RCC 7860 (cell line): ENCODE results near the gene WNT9A.
"Not testable (repeated sequence)": the region's sequence is repeated elsewhere in the genome, so short reads cannot be mapped to it uniquely, and the experiment has no call there.

Experiments
- DNase-seq: peaks from one replicate; pipeline ENCODE4 v3.0.0-alpha.2; 2015; ENCODE audit warnings: low spot score
- FAIRE-seq: peaks from 2 replicates; lab custom pipeline; 2012; peaks lifted over from hg19 to GRCh38; lab: Jason Lieb, UNC

Gene WNT9A

DNA sequence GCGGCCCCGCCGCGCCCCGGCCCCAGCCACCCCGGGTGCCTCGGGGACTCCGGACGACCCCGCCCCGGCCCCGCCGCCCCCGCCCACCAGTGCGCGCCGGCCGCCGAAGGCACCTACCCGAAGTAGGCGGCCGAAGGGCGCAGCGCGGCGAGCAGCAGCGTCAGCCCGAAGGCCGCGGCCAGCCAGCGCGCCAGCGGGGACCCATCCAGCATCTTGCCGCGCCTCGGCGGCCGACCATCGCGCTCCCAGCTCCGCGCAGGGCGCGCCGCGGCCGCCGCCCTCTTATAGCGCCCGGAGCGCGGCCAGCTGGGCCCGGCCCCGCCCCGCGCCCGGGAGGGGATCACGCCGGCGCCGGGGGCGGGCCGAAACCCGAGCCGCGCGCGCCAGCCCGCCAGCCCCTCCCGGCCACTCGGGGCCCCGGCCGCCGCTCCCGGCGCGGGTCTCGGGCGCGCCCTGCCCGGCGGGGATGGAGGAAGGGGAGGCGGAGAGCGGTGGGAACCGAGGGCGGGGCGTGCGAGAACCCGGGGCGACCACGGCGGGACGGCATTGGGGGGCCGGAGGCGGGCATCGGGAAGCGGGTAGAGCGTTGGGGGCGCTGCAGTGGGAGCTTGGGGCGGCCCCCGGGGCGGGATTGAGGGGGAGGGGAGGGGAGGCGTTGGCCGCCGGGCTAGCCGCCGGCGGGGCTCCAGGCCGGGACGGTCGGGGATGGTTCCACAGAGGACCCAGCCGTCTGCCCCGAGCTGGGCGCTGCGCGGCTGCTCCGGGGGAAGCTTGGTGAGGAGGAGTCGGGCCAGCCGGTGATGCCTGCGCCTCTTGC is at the start of gene WNT9A:
Gene WNT9A, minus strand, starts transcription at position 257 of the 817 bp plus-strand sequence. Its CDS starts 45 bp downstream, at position 212.
- FAIRE-seq (no peak), DNase-seq (no peak)

- no peak for DNase-seq
- no peak for FAIRE-seq
Observed at GRCh38 chr1:227996187-227996950, 48.6 kb upstream of the WNT9A start.

GRCh38 chr1:227994632-227995300 is 47.0 kb upstream of the WNT9A start:
- no peak for FAIRE-seq
- DNase-seq = no peak

- DNase-seq (no peak), FAIRE-seq (no peak)
Observed at GRCh38 chr1:227987181-227987580, 39.4 kb upstream of the WNT9A start.

DNA sequence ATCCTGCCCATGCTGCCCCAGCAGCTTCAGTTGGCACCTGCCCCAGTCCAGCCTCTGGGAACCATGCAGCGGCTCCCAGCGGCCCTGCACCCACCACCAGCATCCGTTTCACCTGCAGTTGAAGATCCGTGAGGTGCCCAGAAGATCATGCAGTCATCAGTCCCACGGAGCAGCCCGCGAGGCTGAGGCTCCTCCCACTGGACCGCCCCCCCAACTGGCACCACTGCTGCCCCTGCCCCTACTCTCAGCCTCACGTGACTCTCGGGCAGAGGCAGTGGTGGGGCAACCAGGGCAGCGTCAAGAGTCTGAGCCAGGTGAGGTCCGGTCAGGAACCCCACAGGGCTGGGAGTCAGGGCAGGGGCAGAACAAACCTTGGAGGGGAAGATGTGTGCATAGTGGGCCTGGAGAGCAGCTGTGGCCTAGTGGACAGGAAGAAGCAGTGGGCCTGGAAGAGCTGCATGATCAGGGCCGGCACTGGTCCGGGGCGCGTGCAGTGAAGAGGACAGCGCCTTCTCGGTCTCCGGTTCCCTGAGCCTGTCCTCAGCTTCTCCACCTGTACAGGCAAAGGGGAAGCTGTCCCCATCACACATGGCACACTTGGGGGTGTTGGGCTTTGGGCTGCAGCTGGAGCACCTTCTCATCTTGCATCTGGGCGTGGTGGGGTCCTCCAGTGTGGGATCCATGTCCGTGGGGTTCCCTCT is 28.0 kb upstream of the WNT9A start:
- not testable (repeated sequence) for FAIRE-seq, DNase-seq

DNA sequence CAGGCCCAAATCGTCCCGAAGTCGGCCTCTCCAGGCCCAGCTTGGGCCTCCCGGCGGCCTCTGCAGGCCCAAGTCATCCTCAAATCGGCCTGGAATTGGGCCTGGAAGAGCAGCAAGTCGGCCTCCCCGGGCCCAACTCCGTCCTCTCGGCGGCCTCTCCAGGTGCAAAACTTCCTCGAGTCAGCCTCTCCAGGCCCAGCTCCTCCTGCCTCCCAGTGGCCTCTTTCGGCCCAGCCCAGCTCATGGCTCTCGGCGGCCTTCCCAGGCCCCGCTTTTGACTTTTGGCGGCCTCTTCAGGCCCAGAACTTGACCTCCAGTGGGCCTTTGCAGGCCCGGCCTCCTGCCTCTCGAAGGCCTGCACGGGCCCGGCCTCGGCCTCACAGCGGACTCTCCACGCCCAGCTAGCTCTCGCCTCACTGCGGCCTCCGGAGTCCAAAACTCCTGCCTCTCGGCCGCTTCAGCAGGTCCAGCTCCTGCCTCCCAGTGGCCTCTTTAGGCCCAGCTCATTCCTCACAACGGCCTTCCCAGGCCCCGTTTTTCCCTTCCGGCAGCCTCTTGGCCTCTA is 26.1 kb upstream of the WNT9A start:
- FAIRE-seq, DNase-seq: not testable (repeated sequence)

GRCh38 chr1:227972843-227973374 is 25.2 kb upstream of the WNT9A start:
- DNase-seq, FAIRE-seq: not testable (repeated sequence)

GRCh38 chr1:227972283-227972679 is 24.5 kb upstream of the WNT9A start:
- not testable (repeated sequence) for DNase-seq, FAIRE-seq

- FAIRE-seq, DNase-seq: not testable (repeated sequence)
Observed at GRCh38 chr1:227971643-227972282, 24.0 kb upstream of the WNT9A start.

DNA sequence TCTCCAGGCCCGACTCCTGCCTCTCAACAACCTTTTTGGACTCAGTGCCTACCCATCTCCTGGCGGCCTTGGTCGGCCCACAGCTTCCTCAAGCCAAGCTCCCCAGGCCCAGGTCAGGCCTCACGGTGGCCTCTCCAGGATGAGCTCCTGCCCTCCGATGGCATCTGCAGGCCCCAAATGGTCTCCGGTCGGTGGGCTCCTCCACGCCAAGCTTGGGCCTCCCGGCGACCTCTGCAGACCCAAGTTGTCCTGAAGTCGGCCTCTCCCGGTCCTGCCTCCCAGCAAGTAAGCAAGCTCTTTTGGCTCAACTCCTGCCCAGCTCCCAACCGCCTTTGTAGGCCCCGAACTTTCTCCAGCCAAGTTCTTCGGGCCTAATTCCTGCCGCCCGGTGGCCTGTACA is 23.5 kb upstream of the WNT9A start:
- not testable (repeated sequence) for DNase-seq, FAIRE-seq

GRCh38 chr1:227970076-227970995 is 22.6 kb upstream of the WNT9A start:
- FAIRE-seq, DNase-seq: not testable (repeated sequence)

- not testable (repeated sequence) for FAIRE-seq, DNase-seq
Observed at GRCh38 chr1:227967815-227968214, 20.1 kb upstream of the WNT9A start.

DNA sequence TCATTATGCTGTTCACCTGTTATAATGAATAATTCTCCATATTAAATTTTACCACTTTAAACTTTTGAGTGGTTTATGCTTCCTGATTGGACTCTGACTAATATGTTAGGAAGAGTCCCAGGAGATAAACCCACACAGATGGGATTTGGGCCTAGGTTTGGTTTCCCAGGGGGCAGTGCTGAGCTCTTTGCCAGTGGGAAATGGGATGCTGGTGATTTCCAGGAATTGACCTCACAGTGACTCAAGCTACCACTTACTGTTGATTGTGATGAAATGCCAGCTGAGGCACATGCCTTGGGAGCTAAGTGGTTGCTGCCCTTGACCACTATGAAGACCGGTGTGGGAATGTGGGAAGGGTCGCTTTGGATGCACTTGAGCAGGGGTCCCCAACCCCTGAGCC is 19.0 kb upstream of the WNT9A start:
- DNase-seq, FAIRE-seq: not testable (repeated sequence)

DNA sequence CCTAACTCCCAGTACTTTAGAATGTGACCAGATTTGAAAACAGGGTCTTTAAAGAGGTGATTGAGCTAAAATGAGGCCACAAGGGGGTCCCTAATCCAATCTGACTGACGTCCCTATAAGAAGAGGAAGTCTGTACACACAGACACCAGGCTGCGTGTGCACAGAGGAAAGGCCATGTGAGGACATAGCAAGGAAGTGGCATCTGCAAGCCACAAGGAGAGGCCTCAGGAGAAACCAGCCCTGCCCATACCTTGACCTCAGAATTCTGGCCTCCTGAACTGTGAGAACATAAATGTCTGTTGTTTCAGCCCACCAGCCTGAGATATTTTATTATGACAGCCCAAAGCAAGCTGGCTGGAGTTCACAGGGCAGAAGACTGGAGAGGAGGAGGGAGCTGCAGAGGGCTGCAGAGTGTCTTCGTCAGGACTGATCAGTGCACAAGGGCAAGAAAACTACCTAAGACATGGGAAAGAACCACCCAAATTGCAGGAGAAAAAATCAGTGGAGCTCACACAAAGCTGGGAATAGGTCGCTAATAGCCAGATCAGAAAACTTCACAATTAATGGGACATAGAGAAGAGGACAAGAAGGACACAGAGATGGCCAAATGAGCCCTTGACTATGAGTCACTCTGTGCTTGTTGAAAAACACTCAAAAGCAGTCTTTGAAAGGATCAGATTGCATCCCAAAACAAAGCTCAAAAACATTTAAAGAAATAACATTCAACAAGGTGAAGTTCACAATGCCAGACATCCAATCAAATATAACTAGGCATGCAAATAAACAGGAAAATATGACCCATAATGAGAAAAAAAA is 14.1 kb upstream of the WNT9A start:
- DNase-seq = no peak
- no peak for FAIRE-seq

DNA sequence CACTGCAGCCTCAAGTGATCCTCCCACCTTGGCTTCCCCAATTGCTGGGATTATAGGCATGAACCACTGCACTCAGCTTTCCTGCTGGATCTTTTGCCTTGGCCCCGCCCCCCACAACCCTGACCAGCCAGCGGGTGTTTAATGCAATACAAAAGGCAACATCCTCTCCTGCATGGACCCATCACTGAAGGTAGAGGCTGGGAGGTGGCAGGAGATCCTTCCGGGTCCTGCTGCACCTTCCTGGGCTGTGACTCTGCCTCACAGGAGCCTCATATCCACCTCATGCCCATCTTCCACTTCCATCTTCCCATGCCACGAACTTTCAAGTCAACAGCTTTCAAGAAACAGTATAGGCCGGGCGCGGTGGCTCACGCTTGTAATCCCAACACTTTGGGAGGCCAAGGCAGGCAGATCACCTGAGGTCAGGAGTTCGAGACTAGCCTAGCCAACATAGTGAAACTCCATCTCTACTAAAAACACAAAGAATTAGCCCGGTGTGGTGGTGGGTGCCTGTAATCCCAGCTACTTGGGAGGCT is 11.7 kb upstream of the WNT9A start:
- no peak for DNase-seq
- no peak for FAIRE-seq

- FAIRE-seq = no peak
Observed at GRCh38 chr1:227958617-227959324, 11.0 kb upstream of the WNT9A start.

DNA sequence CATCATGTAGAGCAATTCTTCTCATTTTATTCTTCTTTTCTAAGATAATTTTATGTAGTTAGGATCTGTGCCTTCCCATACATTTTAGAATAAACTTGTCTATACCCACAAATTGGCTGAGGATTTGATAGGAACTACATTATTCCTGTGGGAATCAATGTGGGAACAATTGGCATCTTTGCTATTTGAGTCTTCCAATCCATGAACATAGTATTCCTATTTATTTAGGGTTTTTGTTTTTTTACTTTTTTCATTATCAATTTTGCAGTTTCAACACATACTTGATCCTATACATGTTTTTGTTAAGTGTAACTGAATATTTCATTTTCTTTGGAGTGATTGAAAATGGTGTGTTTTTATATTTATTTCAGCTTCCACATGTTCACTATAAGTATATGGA is 8.1 kb upstream of the WNT9A start:
- FAIRE-seq = no peak
- no peak for DNase-seq

More at GRCh38 chr1:227958617-227959324, 11.0 kb upstream of the WNT9A start:
- no peak for DNase-seq
